KMS-11 (cell line): ENCODE data around the gene WHAMM.

Experiments
- H2AFZ ChIP-seq: fragments of 200-600 bp; sonication (generic); 2 replicates; pipeline ENCODE4 v1.6.1; 2016; ENCODE audit warnings: antibody characterized with exemption, mixed run types, low read depth
- H3K27ac ChIP-seq: fragments of 200-600 bp; sonication (generic); 2 replicates; pipeline ENCODE4 v1.6.1; 2016; ENCODE audit warnings: mild to moderate bottlenecking, mixed run types
- H3K27me3 ChIP-seq: fragments of 200-600 bp; sonication (generic); 2 replicates; pipeline ENCODE4 v1.6.1; 2017; ENCODE audit warnings: mild to moderate bottlenecking, low read depth, mixed run types, moderate library complexity; ENCODE audit not compliant: insufficient read depth
- H3K36me3 ChIP-seq: fragments of 200-600 bp; sonication (generic); 2 replicates; pipeline ENCODE4 v1.6.1; 2017; ENCODE audit warnings: mild to moderate bottlenecking, mixed run types; ENCODE audit not compliant: insufficient read depth
- H3K4me1 ChIP-seq: fragments of 200-600 bp; sonication (generic); 2 replicates; pipeline ENCODE4 v1.6.1; 2016; ENCODE audit warnings: mild to moderate bottlenecking, low read depth, mixed run types; ENCODE audit not compliant: poor library complexity, severe bottlenecking
- H3K4me2 ChIP-seq: fragments of 200-600 bp; sonication (generic); 2 replicates; pipeline ENCODE4 v1.7.0; 2016; ENCODE audit warnings: mild to moderate bottlenecking, mixed run types
- H3K4me3 ChIP-seq: fragments of 200-600 bp; sonication (generic); IDR thresholded peaks from 2 replicates; pipeline ENCODE4 v1.6.1; 2017; ENCODE audit warnings: low read depth, low read length, mixed read lengths; ENCODE audit not compliant: insufficient read depth
- H3K79me2 ChIP-seq: fragments of 200-600 bp; sonication (generic); 2 replicates; pipeline ENCODE4 v1.6.1; 2016; ENCODE audit warnings: low read depth, mixed run types; ENCODE audit not compliant: insufficient read depth
- H3K9ac ChIP-seq: fragments of 200-600 bp; sonication (generic); 2 replicates; pipeline ENCODE4 v1.6.1; 2016; ENCODE audit warnings: mild to moderate bottlenecking, mixed run types
- H4K20me1 ChIP-seq: fragments of 200-600 bp; sonication (generic); 2 replicates; pipeline ENCODE4 v1.6.1; 2016; ENCODE audit warnings: mild to moderate bottlenecking, mixed run types; ENCODE audit not compliant: insufficient read depth
- TF ChIP-seq, protein P1 (sequence below): fragments of 200-600 bp; sonication (generic); conservative IDR thresholded peaks from 2 replicates; pipeline ENCODE4 v1.6.1; 2017; ENCODE audit warnings: low read depth, mild to moderate bottlenecking, antibody characterized with exemption, low read length, moderate library complexity, mixed read lengths

WHAMM gene

DNA sequence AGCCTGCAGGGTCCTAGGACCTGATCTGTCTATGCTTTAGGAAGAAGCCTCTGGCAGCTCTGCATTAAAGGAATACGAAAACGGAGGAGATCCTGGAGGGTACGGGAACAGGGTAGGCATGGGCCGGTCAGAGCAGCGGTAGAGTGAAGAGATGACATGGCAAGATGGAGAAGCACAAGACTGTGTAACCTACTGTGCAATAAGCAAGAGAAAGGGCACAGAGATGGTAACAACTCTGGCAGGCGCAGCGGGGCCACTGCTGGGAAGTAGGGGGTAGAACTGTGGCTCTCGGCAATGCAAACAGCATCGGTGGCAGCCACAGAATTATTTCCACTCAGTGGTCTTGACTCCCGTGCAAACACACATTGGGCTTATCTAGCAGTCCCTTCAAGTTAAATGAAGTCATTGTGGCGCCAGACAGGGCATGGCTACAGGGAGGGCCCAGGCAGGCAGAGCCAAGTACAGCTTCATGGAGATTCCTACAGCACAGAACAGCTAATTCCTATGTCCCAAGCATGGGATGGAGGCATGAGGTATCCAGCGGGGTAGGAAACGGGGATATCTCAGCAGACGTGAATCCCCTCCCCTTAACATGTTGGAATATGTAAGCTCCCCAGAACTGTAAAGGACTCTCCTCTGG, 28.8 kb downstream of the WHAMM start:
- H3K27ac ChIP-seq: no peak overlapping the region
- H3K4me2 ChIP-seq: no peak overlapping the region
- H2AFZ ChIP-seq: no peak overlapping the region
- no peaks in the 10 kb centered on the region for H4K20me1 ChIP-seq
- TF ChIP-seq, protein P1, sequence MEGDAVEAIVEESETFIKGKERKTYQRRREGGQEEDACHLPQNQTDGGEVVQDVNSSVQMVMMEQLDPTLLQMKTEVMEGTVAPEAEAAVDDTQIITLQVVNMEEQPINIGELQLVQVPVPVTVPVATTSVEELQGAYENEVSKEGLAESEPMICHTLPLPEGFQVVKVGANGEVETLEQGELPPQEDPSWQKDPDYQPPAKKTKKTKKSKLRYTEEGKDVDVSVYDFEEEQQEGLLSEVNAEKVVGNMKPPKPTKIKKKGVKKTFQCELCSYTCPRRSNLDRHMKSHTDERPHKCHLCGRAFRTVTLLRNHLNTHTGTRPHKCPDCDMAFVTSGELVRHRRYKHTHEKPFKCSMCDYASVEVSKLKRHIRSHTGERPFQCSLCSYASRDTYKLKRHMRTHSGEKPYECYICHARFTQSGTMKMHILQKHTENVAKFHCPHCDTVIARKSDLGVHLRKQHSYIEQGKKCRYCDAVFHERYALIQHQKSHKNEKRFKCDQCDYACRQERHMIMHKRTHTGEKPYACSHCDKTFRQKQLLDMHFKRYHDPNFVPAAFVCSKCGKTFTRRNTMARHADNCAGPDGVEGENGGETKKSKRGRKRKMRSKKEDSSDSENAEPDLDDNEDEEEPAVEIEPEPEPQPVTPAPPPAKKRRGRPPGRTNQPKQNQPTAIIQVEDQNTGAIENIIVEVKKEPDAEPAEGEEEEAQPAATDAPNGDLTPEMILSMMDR: no peak
- H3K36me3 ChIP-seq: no peaks in the 10 kb centered on the region
- H3K79me2 ChIP-seq: no peaks in the 10 kb centered on the region
- H3K9ac ChIP-seq: no peak overlapping the region
- H3K4me1 ChIP-seq: no peaks in the 10 kb centered on the region
- no peak overlapping the region for H3K4me3 ChIP-seq
- no peaks in the 10 kb centered on the region for H3K27me3 ChIP-seq

DNA sequence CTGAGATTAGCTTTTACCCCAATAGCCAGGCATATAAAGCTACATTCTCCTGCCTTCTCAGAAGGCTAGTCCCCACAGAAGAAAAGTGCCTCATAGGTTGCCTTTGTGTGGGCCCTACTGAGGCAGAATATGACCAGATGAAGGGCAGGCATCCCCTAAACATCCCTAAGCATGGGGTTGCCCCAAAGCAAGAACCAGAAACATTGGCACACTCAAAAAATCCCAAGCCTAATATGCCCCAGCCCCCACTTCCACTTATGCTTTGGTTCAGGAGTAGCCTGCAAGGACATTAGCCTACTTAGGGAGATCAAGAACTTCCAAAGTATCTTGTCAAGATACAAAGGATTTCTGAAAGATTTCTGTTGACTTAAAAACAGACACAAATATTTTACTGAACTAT, 29.7 kb downstream of the WHAMM start:
- Histone ChIP-seq H2AFZ (no peak overlapping the region), H3K27ac (no peak overlapping the region), H3K36me3 (no peaks in the 10 kb centered on the region), H3K4me1 (no peaks in the 10 kb centered on the region), H3K9ac (no peak overlapping the region), H3K79me2 (no peaks in the 10 kb centered on the region), H3K4me3 (no peak overlapping the region), H3K27me3 (no peaks in the 10 kb centered on the region), H3K4me2 (no peak overlapping the region), H4K20me1 (no peaks in the 10 kb centered on the region)
- TF ChIP-seq, protein P1: no peak

DNA sequence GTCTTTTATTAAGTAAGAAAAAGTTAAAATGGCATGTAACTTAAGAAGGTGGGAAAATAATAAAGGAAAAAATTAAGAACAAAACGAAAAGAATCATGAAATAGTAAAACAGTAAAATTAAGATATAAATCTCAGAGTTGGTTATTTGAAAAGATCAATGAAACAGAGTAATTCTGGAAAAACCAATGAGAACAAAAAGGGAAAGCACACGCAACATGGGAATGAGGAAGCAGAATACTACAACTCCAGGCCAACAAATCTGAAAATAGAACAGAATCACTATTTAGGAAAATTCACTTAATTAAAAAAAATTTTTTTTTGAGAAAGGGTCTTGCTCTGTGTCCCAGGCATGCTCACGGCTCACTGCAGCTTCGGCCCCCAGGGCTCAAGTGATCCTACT, 30.7 kb downstream of the WHAMM start:
- H3K36me3 ChIP-seq: no peaks in the 10 kb centered on the region
- H3K27me3 ChIP-seq: no peaks in the 10 kb centered on the region
- H3K79me2 ChIP-seq: no peaks in the 10 kb centered on the region
- TF ChIP-seq, protein P1: no peak
- H3K4me3 ChIP-seq: no peak overlapping the region
- no peak overlapping the region for H3K27ac ChIP-seq
- H3K4me2 ChIP-seq: no peak overlapping the region
- no peak overlapping the region for H2AFZ ChIP-seq
- H3K4me1 ChIP-seq: no peaks in the 10 kb centered on the region
- H4K20me1 ChIP-seq: no peaks in the 10 kb centered on the region
- no peak overlapping the region for H3K9ac ChIP-seq

DNA sequence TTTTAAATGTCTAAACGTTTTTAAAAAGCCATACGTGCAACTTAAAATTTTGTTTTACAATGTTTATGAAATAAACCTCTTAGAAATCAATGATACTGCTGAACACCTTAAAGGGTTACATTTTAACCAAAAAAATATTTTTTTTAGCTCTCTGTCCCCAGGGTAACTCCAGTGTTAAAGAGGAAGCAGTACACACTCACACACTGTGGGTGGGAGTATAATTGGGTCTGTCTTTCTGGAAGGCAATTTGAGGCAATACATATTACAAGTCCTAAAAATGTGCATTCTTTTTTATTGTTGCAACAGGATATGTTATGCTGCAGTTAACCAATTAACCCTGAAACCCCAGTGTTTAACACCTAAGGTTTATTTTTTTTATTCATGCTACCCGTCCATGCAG, 34.1 kb downstream of the WHAMM start:
- Histone ChIP-seq H4K20me1 (no peaks in the 10 kb centered on the region), H3K36me3 (no peaks in the 10 kb centered on the region), H3K4me2 (no peak overlapping the region), H3K27ac (no peak overlapping the region), H3K9ac (no peak overlapping the region), H3K79me2 (no peaks in the 10 kb centered on the region), H2AFZ (no peak overlapping the region), H3K27me3 (no peaks in the 10 kb centered on the region), H3K4me3 (no peak overlapping the region), H3K4me1 (no peaks in the 10 kb centered on the region)
- TF ChIP-seq, protein P1: no peak
